OCI-LY7 (cell line): Measurements from ENCODE around the gene ST8SIA4. TPM values are rescaled to one million over a fixed set of nuclear protein-coding genes. Genes with fewer than 3 reads are reported as not detected.

Source experiments
- Bru-seq: library from RNA; stranded (reverse); fragments of 400-500 nt; gene quantifications from one replicate; lab custom pipeline; 2021; lab: Mats Ljungman, UMichigan
- BruChase-seq, 2 experiments: library from RNA; stranded (reverse); fragments of 400-500 nt; gene quantifications; one replicate each; lab custom pipeline; 2021; lab: Mats Ljungman, UMichigan
- BruUV-seq: library from RNA; stranded (reverse); fragments of 400-500 nt; replicated peaks from 2 replicates; lab custom pipeline; 2021; lab: Mats Ljungman, UMichigan
- CTCF ChIA-PET: fragments of 300-600 bp; sonication (Branson Sonifier 250); formaldehyde crosslinking; loops from one replicate; lab custom pipeline; 2022; ENCODE audit warnings: antibody characterized with exemption; ENCODE audit not compliant: unreplicated experiment; lab: Charles Lee
- POLR2A ChIA-PET: fragments of 300-600 bp; sonication (Branson Sonifier 250); formaldehyde crosslinking; loops from one replicate; lab custom pipeline; 2022; ENCODE audit warnings: antibody characterized with exemption; lab: Charles Lee
- DNase-seq: peaks from one replicate; pipeline ENCODE4 v3.0.0-alpha.2; 2015; ENCODE audit warnings: low spot score
- H2AFZ ChIP-seq: fragments of 200-600 bp; sonication (generic), shearing (Covaris generic); 2 replicates; pipeline ENCODE4 v1.6.1; 2014; ENCODE audit warnings: mild to moderate bottlenecking, antibody characterized with exemption, low read length, moderate library complexity
- H3K27ac ChIP-seq: fragments of 200-600 bp; sonication (generic); 2 replicates; pipeline ENCODE4 v1.5.1; 2014; ENCODE audit warnings: mixed run types, low read depth, mild to moderate bottlenecking, moderate library complexity, low read length, inconsistent platforms; ENCODE audit not compliant: poor library complexity, severe bottlenecking
- H3K36me3 ChIP-seq: fragments of 200-600 bp; sonication (generic); 2 replicates; pipeline ENCODE4 v1.6.1; 2014; ENCODE audit warnings: mild to moderate bottlenecking, antibody characterized with exemption, low read length, moderate library complexity, mixed read lengths; ENCODE audit not compliant: insufficient read depth
- H3K4me1 ChIP-seq: fragments of 200-600 bp; sonication (generic); 2 replicates; pipeline ENCODE4 v1.5.1; 2014; ENCODE audit warnings: mild to moderate bottlenecking, low read length; ENCODE audit not compliant: insufficient read depth, poor library complexity, severe bottlenecking
- H3K4me2 ChIP-seq: fragments of 200-600 bp; sonication (generic); 2 replicates; pipeline ENCODE4 v1.6.1; 2014; ENCODE audit warnings: mild to moderate bottlenecking, low read length
- H3K4me3 ChIP-seq: fragments of 200-600 bp; sonication (generic); 2 replicates; pipeline ENCODE4 v1.5.1; 2014; ENCODE audit warnings: mild to moderate bottlenecking, low read depth, low read length; ENCODE audit not compliant: poor library complexity, severe bottlenecking
- H3K79me2 ChIP-seq: fragments of 200-600 bp; sonication (generic); 2 replicates; pipeline ENCODE4 v1.6.1; 2016; ENCODE audit warnings: low read depth, mild to moderate bottlenecking, low read length, moderate library complexity, mixed read lengths; ENCODE audit not compliant: insufficient read depth
- H3K9me2 ChIP-seq: fragments of 200-600 bp; sonication (generic); 2 replicates; pipeline ENCODE4 v1.6.1; 2016; ENCODE audit warnings: mild to moderate bottlenecking, low read length, mixed read lengths; ENCODE audit not compliant: insufficient read depth
- H3K9me3 ChIP-seq: fragments of 200-600 bp; sonication (generic); 2 replicates; pipeline ENCODE4 v1.6.1; 2014; ENCODE audit warnings: mild to moderate bottlenecking, mixed run types, low read length, mixed read lengths
- H4K20me1 ChIP-seq: fragments of 200-600 bp; sonication (generic); 2 replicates; pipeline ENCODE4 v1.6.1; 2014; ENCODE audit warnings: mild to moderate bottlenecking, antibody characterized with exemption, low read length, moderate library complexity, mixed read lengths; ENCODE audit not compliant: insufficient read depth
- EZH2phosphoT487 ChIP-seq: fragments of 200-600 bp; sonication (generic); IDR thresholded peaks from 2 replicates; pipeline ENCODE4 v1.6.1; 2018; ENCODE audit warnings: low read depth, borderline replicate concordance, mild to moderate bottlenecking, mixed run types, antibody characterized with exemption, low read length, moderate library complexity, mixed read lengths
- intact Hi-C: fragments of 100-400 bp; cut with micrococcal nuclease; formaldehyde crosslinking; loops from one replicate; pipeline ENCODE4 v1.10.0; 2022; ENCODE audit not compliant: unreplicated experiment
- long read RNA-seq: library from polyadenylated mRNA; stranded (forward); transcript quantifications from one replicate; pipeline ENCODE4 v2.0.0, GENCODE V29; 2022
- total RNA-seq, 2 experiments: library from RNA; depleted of rRNA in 1 of 2; stranded (reverse); fragments of >200 nt in 1 of 2; shearing (Covaris generic) in 1 of 2; gene quantifications; 2 replicates each; pipeline ENCODE4 v1.2.3, GENCODE V29; 2014 to 2022
- TF ChIP-seq, protein P1 (sequence below): fragments of 200-600 bp; sonication (generic); conservative IDR thresholded peaks from 2 replicates; pipeline ENCODE4 v1.5.1; 2014; ENCODE audit warnings: mild to moderate bottlenecking, antibody characterized with exemption, low read length, moderate library complexity, mixed read lengths

The ST8SIA4 gene
- 10.2 and 14.9 TPM in 2 replicates for total RNA-seq (2014; rRNA removed; shearing (Covaris generic))
- total RNA-seq (2022): 40.3 and 42.9 TPM in 2 replicates
- Bru-seq, nascent RNA: percentile 95 among the genes with signal in this experiment
- percentile 62 among the genes with signal in this experiment for BruChase-seq, experiment 1, labeled RNA remaining after a 6-hour chase
- BruChase-seq, experiment 2, labeled RNA remaining after a 2-hour chase: percentile 77 among the genes with signal in this experiment
- long read RNA-seq, full-length matches to known transcripts: 34 of 62 reads
- long read RNA-seq, partial matches to known transcripts: 9 of 62 reads
- long read RNA-seq, other reads (novel, unspliced or antisense): 19 of 62 reads

GRCh38 chr5:100903039-100903887 is at the start of gene ST8SIA4:
ST8SIA4 (minus strand) TSS chr5:100903282; CDS start chr5:100902955, 327 bp downstream.
- H3K36me3 ChIP-seq: no peaks in the 10 kb centered on the region
- H3K79me2 ChIP-seq: peaks cover 33% of the 10 kb centered on the region; the same call in 1 of the 2 replicates
- TF ChIP-seq, protein P1, sequence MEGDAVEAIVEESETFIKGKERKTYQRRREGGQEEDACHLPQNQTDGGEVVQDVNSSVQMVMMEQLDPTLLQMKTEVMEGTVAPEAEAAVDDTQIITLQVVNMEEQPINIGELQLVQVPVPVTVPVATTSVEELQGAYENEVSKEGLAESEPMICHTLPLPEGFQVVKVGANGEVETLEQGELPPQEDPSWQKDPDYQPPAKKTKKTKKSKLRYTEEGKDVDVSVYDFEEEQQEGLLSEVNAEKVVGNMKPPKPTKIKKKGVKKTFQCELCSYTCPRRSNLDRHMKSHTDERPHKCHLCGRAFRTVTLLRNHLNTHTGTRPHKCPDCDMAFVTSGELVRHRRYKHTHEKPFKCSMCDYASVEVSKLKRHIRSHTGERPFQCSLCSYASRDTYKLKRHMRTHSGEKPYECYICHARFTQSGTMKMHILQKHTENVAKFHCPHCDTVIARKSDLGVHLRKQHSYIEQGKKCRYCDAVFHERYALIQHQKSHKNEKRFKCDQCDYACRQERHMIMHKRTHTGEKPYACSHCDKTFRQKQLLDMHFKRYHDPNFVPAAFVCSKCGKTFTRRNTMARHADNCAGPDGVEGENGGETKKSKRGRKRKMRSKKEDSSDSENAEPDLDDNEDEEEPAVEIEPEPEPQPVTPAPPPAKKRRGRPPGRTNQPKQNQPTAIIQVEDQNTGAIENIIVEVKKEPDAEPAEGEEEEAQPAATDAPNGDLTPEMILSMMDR: no peak
- no peak for TF ChIP-seq EZH2phosphoT487
- intact Hi-C loops: loop anchor here (2.0 to 10.0 kb wide), 3 partner anchors 109 to 1978 kb away; partner anchors contain the start of gene CHD1
- H3K4me1 ChIP-seq: peaks cover 33% of the 10 kb centered on the region
- no peaks in the 10 kb centered on the region for H3K9me3 ChIP-seq
- no peaks in the 10 kb centered on the region for H3K9me2 ChIP-seq
- H2AFZ ChIP-seq: peak within 1 kb of the TSS; percentile 96; the same call in 1 of the 2 replicates
- ChIA-PET CTCF (interaction anchor here (0.8 to 1.8 kb wide), 6 partner anchors 13 to 128 kb away, joined by 3 to 7 read pairs (median 4); no protein-coding TSS in a partner anchor), POLR2A (interaction anchor here (0.6 to 12.8 kb wide), 25 partner anchors 9 to 451 kb away, joined by 3 to 290 read pairs (median 5); partner anchors contain the start of gene FAM174A)
- peak within 1 kb of the TSS; percentile 94 for H3K27ac ChIP-seq
- H4K20me1 ChIP-seq: no peaks in the 10 kb centered on the region; the same call in 1 of the 2 replicates
- peak; percentile 94 for DNase-seq
- peak within 1 kb of the TSS; percentile 100 for H3K4me2 ChIP-seq
- H3K4me3 ChIP-seq: peak within 1 kb of the TSS; percentile 87
- BruUV-seq: no TSS peak

- no peak for DNase-seq
- H3K9me3 ChIP-seq: 0 out of 2 replicates have a peak, but pooled peaks cover 6% of the 10 kb centered on the region
- H3K4me3 ChIP-seq: no peak overlapping the region
- H3K36me3 ChIP-seq: no peaks in the 10 kb centered on the region
- CTCF ChIA-PET: no interaction called here
- H3K27ac ChIP-seq: no peak overlapping the region
- TF ChIP-seq, protein P1: no peak
- no peak for TF ChIP-seq EZH2phosphoT487
- no peaks in the 10 kb centered on the region for H4K20me1 ChIP-seq
- no peak overlapping the region for H3K4me2 ChIP-seq
- H3K4me1 ChIP-seq: no peaks in the 10 kb centered on the region
- no peaks in the 10 kb centered on the region for H3K79me2 ChIP-seq
- H3K9me2 ChIP-seq: no peaks in the 10 kb centered on the region
- no peak overlapping the region for H2AFZ ChIP-seq
- POLR2A ChIA-PET: interaction anchor here (0.6 to 0.7 kb wide), 2 partner anchors 12 to 20 kb away, joined by 3 to 7 read pairs; no protein-coding TSS in a partner anchor
- intact Hi-C loops: no loop called here
- BruUV-seq: no TSS peak
Measured at GRCh38 chr5:100950985-100951384, 47.9 kb upstream of the ST8SIA4 start.
